ENCODE data around the gene BMPR1A.
"Not testable (repeated sequence)": the region's sequence is repeated elsewhere in the genome, so short reads cannot be mapped to it uniquely, and the experiment has no call there.

BMPR1A gene

DNA sequence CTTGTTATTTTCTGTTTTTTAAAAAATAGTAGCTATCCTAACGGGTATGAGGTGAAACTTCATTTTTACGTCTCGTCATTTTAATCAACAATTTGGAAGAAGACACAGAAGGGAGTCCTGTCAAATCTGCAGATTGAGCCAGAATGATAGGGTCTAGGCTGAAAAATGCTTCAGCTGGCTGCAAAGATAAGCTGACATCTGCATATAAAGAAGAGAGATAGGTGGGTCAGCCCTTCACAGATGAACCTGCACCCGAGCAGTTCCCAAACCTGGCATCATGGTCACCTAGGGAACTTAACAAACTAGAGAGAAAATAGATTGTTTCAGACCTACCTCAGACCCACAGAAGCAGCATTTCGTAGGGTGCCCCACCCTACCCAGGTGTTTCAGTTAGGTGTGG, 35.2 kb upstream of the BMPR1A start:
- no peak for TF ChIP-seq ZNF274 (IDR thresholded peaks at IDR 0.05; ENCODE audit: low read depth, low read length)
- H3K4me3 ChIP-seq (ENCODE audit: low read length) = no peak overlapping the region

DNA sequence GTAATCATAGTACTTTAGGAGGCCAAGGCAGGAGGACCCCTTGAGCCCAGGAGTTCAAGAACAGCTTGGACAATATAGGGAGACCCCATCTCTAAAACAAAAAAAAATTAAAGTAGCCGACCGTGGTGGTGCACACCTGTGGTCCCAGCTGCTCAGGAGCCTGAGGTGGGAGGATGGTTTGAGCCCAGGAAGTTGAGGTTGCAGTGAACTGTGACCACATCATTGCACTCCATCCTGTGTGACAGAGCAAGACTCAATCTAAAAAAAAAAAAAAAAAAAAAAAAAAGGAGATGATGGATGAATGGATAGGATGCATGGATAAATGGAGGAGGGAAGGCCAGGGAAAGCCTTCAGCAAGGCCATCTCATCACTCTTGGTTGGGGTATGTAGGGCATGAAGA, 33.4 kb upstream of the BMPR1A start:
- no peak overlapping the region for H3K4me3 ChIP-seq (ENCODE audit: low read length)
- TF ChIP-seq ZNF274 (IDR thresholded peaks at IDR 0.05; ENCODE audit: low read depth, low read length) = no peak

DNA sequence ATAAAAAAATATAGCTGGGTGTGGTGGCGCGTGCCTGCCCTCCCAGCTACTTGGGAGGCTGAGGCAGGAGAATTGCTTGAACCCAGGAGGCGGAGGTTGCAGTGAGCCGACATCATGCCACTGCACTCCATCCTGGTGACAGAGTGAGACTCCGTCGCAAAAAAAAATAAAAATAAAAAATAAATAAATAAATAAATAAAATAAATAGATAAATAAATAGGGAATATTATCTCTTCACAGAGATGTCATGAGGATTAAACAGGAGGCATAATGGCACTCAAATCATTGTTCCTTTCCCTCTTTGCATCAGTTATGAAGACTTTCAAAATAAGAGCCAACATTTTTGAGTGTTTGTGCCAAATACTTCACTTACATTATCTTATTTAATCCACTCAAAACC, 32.0 kb upstream of the BMPR1A start:
- no peak overlapping the region for H3K4me3 ChIP-seq (ENCODE audit: low read length)
- TF ChIP-seq ZNF274 (IDR thresholded peaks at IDR 0.05; ENCODE audit: low read depth, low read length) = no peak

DNA sequence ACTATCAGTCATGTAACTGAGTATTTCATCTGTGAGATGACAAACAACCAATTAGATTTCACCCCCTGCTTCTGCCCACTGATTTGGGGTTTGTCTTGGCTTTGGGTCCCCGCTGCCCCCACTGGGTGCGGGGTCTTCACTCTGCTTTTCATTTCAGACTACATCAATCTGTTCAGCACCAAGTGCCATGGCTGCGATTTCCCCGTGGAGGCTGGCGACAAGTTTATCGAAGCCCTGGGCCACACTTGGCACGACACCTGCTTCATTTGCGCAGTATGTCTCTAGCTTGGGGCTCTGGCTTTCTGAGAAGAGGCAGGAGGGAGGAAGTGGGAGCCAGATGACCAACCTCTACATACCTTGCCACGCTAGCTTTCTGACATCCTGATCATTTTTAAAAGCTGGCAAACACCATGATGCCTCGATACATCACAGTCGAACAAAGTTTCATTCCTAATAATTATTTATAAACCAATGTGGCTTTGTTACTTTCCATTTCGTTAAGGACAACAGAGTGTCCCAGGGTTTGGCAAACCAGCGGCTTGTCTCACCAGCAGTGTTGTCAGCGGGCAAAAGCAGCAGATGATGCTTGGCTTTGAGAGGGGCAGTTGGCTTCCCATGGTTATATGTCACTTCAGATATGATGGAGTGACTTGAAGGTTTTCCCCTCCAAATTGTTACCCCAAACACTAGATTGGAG, 30.3 kb upstream of the BMPR1A start:
- no peak for TF ChIP-seq ZNF274 (IDR thresholded peaks at IDR 0.05; ENCODE audit: low read depth, low read length)
- no peak overlapping the region for H3K4me3 ChIP-seq (ENCODE audit: low read length)

DNA sequence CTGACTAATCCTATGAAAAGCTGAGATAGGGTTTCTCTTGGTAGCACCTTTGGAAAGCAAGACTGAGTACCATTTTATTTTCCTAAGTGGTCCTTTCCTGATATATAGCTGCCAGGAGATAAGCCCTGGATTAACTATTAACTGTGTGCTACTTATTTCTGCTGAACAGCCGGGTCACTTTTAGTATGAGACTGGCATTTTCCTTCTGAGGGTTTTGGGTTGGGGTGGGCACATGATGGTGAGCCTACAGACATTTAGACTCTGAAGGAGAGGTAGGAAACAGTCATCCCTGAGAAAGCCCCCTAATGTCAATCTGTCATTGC, 29.8 kb upstream of the BMPR1A start:
- no peak for TF ChIP-seq ZNF274 (IDR thresholded peaks at IDR 0.05; ENCODE audit: low read depth, low read length)
- no peak overlapping the region for H3K4me3 ChIP-seq (ENCODE audit: low read length)

DNA sequence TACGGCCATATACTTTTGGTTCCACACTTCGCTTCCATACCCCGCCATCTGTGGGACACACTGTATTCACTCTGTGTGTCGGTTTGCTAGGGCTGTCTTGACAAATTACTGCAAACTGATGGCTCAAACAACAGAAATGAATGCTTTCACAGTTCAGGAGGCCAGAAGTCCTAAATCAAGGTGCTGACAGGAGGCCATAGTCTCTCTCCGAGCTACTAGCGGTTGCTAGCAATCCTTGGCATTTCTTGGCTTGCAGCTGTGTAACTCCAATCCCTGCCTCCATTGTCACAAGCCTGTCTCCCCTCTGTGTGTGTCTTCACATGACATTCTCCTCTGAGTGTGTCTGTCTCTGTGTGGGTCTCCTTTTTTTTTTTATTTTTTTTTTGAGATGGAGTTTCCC, 28.9 kb upstream of the BMPR1A start:
- H3K4me3 ChIP-seq (ENCODE audit: low read length) = no peak overlapping the region
- TF ChIP-seq ZNF274 (IDR thresholded peaks at IDR 0.05; ENCODE audit: low read depth, low read length) = no peak

DNA sequence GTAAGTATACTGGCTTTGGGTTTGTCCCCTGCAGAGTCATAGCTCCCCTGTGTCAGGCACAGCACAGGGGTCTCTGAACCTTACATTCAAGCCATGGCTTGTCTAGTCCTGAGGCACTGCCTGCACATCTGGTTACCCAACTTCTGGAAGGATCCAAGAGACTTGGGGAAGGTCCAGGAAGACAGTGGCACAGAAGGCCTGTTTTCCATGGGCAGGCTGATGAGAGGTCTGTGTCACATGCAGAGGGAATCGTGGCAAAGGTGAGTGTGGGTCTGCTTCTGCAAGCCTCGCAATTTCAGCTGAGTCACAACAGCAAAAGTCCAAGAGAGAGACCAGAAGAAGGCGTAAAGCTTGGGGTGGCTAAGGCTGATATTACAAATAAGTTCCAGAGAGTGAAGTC, 28.4 kb upstream of the BMPR1A start:
- H3K4me3 ChIP-seq (ENCODE audit: low read length) = no peak overlapping the region
- no peak for TF ChIP-seq ZNF274 (IDR thresholded peaks at IDR 0.05; ENCODE audit: low read depth, low read length)

DNA sequence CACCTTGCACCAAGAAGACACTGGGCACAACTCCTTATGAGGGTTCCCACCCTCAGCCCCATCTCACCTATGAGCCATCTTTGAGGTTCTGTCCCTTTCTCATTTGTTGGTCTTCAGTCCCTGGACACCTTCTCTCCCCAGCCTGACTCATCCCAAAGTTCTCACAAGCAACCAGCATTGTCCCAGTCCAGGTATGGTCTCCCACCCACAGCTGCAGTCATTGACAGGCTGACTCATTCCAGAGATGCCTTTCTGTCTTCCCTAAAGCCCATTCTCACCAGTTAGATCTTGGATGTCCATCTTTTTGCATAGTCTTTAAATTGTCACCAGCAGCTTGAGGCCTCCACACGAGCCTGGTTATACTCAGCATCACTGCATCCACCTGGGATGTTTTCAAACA, 26.7 kb upstream of the BMPR1A start:
- TF ChIP-seq ZNF274 (IDR thresholded peaks at IDR 0.05; ENCODE audit: low read depth, low read length) = no peak
- no peak overlapping the region for H3K4me3 ChIP-seq (ENCODE audit: low read length)

DNA sequence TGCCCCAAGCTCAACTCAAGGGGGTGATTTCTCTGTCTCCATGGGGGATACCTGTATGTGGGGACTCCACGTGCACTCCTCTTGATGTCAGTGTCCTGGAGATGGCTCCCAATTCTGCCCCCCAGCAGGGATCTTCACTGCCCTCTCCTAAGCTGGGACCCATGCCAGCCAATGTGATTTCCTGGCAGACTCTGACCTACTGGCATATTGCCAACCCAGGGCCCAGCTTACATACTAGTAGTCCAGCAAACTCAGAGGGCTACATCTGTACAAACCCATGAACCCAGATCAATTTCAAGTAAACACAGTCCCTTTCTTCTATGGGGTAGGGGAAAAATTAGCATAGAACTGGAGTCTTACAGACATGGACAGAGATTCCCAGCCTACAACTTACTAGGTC, 26.2 kb upstream of the BMPR1A start:
- TF ChIP-seq ZNF274 (IDR thresholded peaks at IDR 0.05; ENCODE audit: low read depth, low read length) = no peak
- H3K4me3 ChIP-seq (ENCODE audit: low read length) = no peak overlapping the region

DNA sequence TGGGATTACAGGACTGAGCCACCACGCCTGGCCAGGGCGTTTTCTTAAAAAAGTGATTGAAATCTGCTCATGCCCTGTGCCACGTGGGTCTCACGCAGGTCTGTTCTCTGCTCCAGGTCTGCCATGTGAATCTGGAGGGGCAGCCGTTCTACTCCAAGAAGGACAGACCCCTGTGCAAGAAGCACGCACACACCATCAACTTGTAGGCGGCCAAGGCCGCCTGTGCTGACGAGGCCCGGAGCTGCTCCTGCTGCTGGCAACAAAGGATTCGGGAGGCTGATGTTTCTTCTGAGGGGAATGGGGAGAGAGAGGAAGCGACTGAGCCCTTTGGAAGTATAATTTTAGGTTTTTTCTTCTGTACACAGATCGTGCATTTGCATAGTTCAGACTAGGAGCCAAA, 23.6 kb upstream of the BMPR1A start:
- H3K4me3 ChIP-seq (ENCODE audit: low read length) = no peak overlapping the region
- TF ChIP-seq ZNF274 (IDR thresholded peaks at IDR 0.05; ENCODE audit: low read depth, low read length) = no peak

DNA sequence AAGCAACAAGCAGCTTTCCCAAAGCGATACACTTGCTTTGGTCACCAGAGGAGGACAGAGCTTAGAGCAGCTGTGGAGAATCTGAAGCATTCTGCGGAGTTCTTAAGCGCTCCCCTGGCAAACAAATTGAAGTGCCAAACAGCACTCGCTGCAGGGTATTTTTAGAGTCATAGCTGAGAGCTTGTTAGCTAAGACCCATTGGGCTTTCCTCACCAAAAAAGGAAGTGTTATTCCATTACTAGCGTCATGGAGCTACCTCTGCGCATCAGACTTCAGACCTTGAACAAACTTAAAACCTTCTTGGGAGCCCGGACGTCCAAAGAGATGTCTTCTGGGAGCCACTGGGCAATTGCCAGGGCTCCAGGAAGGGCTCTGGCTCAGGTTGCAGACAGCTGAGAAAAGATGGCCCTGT, 23.2 kb upstream of the BMPR1A start:
- H3K4me3 ChIP-seq (ENCODE audit: low read length) = no peak overlapping the region
- no peak for TF ChIP-seq ZNF274 (IDR thresholded peaks at IDR 0.05; ENCODE audit: low read depth, low read length)

DNA sequence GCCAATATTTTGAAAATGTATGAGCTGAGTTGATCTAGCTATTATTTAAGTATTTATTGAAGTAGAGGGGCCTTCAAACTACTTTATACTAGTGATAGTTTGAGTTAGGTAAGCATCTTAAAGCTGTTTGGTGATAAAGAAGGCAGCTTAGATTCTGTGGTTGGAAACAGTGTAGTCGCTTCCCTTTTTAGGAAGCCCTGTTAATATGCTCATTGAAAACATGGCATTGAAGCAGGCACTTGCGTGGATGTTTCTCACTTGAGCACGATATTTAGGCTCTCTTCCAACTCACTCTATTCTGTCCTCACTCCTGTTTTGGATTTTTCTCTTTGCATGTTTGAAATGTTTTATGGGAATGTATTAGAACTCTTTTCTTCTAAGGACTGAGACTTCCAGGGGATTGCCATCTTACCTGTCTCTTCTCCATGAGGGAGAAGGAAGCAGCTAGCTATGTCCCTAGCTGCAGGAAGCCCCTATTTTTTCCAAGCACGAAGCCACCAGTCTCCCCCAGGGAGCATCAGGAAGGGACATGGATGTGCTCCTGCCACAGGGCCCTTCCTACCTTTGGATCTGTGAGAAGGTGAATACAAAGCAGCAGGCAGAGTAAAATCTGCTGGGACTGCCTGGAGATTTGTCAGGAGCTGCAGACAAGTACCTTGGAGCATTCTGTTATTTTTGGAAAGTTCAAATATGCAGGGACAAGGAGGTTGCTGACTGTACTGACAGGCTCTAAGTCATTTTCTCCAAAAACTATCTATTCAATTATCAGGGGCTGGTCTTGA, 22.0 kb upstream of the BMPR1A start:
- TF ChIP-seq ZNF274 (IDR thresholded peaks at IDR 0.05; ENCODE audit: low read depth, low read length) = no peak

DNA sequence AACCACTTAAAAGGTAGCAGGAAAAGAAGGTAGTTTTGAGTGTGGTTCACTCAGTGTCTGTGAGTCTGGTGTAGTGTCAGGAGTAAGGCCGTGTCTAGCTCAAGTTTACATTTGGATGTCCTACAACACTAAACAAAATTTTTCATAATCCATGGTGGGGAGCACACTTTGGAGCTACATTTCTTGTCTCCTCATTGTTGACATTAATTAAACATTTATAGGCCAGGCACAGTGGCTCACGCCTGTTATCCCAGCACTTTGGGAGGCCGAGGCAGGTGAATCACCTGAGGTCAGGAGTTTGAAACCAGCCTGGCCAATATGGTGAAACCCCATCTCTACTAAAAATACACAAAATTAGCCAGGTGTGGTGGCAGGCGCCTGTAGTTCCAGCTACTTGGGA, 21.1 kb upstream of the BMPR1A start:
- not testable (repeated sequence) for H3K4me3 ChIP-seq (ENCODE audit: low read length)

More for the DNA sequence above, 22.0 kb upstream of the BMPR1A start:
- H3K4me3 ChIP-seq (ENCODE audit: low read length) = no peak overlapping the region

DNA sequence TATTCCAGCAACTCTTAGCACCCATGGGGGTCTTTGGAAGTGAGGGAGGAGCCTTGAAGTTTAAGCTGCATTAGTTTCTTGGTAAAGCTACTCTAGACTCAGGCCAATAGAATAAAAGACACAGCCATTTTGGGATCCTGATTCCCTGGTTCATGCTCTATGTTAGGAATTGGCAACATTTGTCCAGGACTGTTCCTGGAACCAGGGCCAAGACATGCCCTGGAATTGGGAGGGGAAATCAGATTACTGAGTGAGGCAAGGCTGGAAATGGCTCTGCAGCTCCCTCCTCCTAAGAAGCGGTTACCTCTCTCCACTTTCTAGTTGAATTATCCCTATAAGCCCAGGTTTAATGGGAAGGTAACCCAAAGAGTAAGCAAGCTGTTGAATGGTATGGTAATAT, 14.2 kb upstream of the BMPR1A start:
- TF ChIP-seq ZNF274 (IDR thresholded peaks at IDR 0.05; ENCODE audit: low read depth, low read length) = no peak
- H3K4me3 ChIP-seq (ENCODE audit: low read length) = no peak overlapping the region

DNA sequence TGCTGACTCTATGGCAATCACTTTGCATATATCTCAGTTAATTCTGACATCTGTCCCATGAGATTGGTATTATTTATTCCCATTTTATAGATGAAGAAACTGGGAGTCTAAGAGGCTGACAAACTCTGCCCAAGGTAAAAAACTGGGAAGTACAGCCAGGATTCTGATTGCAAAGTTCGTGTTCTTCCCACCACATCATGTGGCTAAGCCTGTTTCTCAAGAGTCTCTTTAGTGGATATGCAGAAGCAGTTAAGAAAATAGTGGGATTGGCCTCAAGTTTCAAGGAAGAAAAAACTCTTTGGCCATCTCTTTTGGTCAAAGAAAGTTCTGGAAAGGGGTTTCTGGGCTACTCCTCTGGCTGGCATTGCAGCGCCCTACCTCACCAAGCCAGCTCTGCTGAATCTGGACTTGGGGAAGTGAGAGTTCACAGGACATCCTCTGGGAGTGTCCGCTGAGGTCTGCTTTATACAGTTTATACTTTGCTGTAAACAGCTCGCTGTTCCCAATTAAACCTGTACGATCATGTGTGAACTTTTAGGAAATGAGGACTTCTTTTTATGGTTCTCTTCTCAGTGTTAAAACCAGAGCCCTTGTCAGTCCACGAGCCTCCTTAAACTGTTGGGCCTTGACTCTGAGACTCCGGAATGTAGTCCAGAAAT, 12.2 kb upstream of the BMPR1A start:
- TF ChIP-seq ZNF274 (IDR thresholded peaks at IDR 0.05; ENCODE audit: low read depth, low read length) = no peak
- H3K4me3 ChIP-seq (ENCODE audit: low read length) = no peak overlapping the region

Data from GM08714 (cell line).